Sigmoid colon (tissue), 4 donors: Measurements from ENCODE around the gene ZBTB8OS.

Experiments
- CTCF ChIP-seq, 4 experiments: fragments of 450-650 bp in 3 of 4; fragments of 200-600 bp in 1 of 4; IDR thresholded peaks; one replicate each; pipeline ENCODE4 v1.5.1; 2016 to 2019; ENCODE audit warnings: antibody characterized with exemption in 4 of 4, mild to moderate bottlenecking in 3 of 4, moderate library complexity in 2 of 4
- EP300 ChIP-seq, 4 donors: sonication (generic); formaldehyde crosslinking; IDR thresholded peaks; one replicate each; pipeline ENCODE4 v1.6.1; 2017; ENCODE audit warnings: antibody characterized with exemption in 4 of 4
- POLR2A ChIP-seq, 2 donors: fragments of 450-650 bp; IDR thresholded peaks; one replicate each; pipeline ENCODE4 v1.6.1; 2016; ENCODE audit warnings: antibody characterized with exemption in 2 of 2, mild to moderate bottlenecking in 2 of 2, moderate library complexity in 2 of 2

GRCh38 chr1:32622205-32622604 is 28.1 kb downstream of the ZBTB8OS start:
- TF ChIP-seq CTCF (IDR thresholded peaks at IDR 0.05) (no peak), EP300 (IDR thresholded peaks at IDR 0.05) (no peak), POLR2A (IDR thresholded peaks at IDR 0.05) (no peak)
